ENCODE results near the gene EXOC6. TPM values are rescaled to one million over a fixed set of nuclear protein-coding genes. Genes with fewer than 3 reads are reported as not detected.
"Not testable (repeated sequence)": the region's sequence is repeated elsewhere in the genome, so short reads cannot be mapped to it uniquely, and the experiment has no call there.

EXOC6 gene
- total RNA-seq, 1 experiment from 2014 or later: 6.2 TPM

DNA sequence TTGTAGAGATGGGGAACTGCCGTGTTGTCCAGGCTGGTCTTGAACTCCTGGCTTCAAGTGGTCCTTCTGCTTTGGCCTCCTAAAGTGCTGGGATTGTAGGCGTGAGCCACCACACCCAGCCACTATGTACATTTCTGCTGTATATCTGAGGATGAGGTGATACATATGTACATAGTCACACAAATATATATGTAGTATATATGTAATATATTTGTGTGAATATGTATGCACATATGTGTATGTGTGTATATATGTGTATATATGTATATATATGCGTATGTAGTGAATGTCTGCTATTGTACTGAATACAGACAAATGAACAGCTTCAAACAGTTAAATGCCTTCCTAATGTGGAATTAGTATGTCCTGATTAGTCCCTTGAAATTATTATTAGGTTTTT lies 70.3 kb downstream of the EXOC6 start:
- H3K27me3 ChIP-seq (ENCODE audit: control insufficient read depth, insufficient read depth, low read length): no peaks in the 10 kb centered on the region
- no peak overlapping the region for H3K4me3 ChIP-seq (ENCODE audit: insufficient read depth, low read depth, low read length)
- no peaks in the 10 kb centered on the region for H3K36me3 ChIP-seq (replicated peaks; ENCODE audit: control insufficient read depth, insufficient read depth, low read length)
- no peak for DNase-seq

- Histone ChIP-seq H3K36me3 (replicated peaks; ENCODE audit: control insufficient read depth, insufficient read depth, low read length) (no peaks in the 10 kb centered on the region), H3K27me3 (ENCODE audit: control insufficient read depth, insufficient read depth, low read length) (no peaks in the 10 kb centered on the region), H3K4me3 (ENCODE audit: insufficient read depth, low read depth, low read length) (no peak overlapping the region)
- no peak for DNase-seq
Observed at GRCh38 chr10:92920866-92921265, 72.5 kb downstream of the EXOC6 start.

DNA sequence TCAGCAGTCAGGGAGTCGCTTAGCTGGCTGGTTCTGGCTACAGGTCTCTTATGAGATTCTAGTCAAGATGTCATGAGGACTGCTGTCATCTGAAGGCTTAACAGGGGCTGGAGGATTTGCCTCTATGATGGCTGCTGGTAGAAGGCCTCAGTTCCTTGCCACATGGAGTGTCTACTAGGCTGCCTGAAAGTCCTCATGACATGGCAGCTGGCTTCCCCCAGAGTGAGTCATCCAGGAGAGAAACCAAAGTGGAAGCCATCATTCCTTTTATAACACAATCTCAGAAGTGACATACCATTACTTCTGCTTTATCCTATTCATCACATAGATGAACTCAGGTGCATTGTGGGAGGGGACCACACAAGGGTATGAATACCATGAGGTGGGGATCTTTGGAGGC lies 75.1 kb downstream of the EXOC6 start:
- Histone ChIP-seq H3K36me3 (replicated peaks; ENCODE audit: control insufficient read depth, insufficient read depth, low read length) (no peaks in the 10 kb centered on the region), H3K27me3 (ENCODE audit: control insufficient read depth, insufficient read depth, low read length) (no peaks in the 10 kb centered on the region), H3K4me3 (ENCODE audit: insufficient read depth, low read depth, low read length) (no peak overlapping the region)
- no peak for DNase-seq

DNA sequence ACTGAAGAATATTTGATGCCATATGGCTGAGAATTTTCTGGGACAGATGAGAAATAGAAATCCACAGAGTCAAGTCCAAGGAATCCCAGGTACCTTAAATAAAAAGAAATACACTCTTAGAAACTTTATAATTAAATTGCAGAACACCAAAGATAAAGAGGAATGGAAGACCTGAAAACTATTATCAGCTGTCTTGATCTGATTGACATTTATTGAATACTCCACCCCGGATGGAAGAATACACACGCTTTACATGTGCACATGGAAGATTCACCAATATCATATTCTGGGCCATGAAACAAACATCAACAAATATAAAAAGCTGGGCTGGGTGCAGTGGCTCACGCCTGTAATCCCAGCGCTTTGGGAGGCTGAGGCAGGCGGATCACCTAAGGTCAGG lies 81.6 kb downstream of the EXOC6 start:
- Histone ChIP-seq H3K4me3 (ENCODE audit: insufficient read depth, low read depth, low read length) (no peak overlapping the region), H3K36me3 (replicated peaks; ENCODE audit: control insufficient read depth, insufficient read depth, low read length) (no peaks in the 10 kb centered on the region), H3K27me3 (ENCODE audit: control insufficient read depth, insufficient read depth, low read length) (no peaks in the 10 kb centered on the region)
- DNase-seq: no peak

DNA sequence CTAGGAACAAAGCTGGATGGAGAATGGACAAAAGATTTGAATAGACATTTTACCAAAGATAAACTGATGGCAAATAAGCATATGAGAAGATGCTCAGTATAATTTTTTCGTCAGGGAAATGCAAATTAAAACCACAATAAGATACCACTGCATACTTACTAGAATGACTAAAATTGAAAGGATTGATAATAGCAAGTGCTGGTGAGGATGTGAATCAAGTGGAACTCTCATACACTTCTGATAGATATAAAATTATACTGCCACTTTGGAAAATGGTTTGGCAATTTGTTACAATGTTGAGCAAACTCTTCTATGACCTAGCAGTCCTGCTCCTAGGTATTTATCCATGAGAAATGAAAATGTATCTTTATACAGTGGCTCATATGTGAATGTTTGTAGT lies 83.3 kb downstream of the EXOC6 start:
- Histone ChIP-seq H3K27me3 (ENCODE audit: control insufficient read depth, insufficient read depth, low read length) (no peaks in the 10 kb centered on the region), H3K4me3 (ENCODE audit: insufficient read depth, low read depth, low read length) (no peak overlapping the region), H3K36me3 (replicated peaks; ENCODE audit: control insufficient read depth, insufficient read depth, low read length) (no peaks in the 10 kb centered on the region)
- DNase-seq: no peak

GRCh38 chr10:92937876-92938275 lies 89.6 kb downstream of the EXOC6 start:
- Histone ChIP-seq H3K4me3 (ENCODE audit: insufficient read depth, low read depth, low read length) (no peak overlapping the region), H3K36me3 (replicated peaks; ENCODE audit: control insufficient read depth, insufficient read depth, low read length) (no peaks in the 10 kb centered on the region), H3K27me3 (ENCODE audit: control insufficient read depth, insufficient read depth, low read length) (no peaks in the 10 kb centered on the region)
- DNase-seq: no peak

GRCh38 chr10:92938841-92939240 lies 90.5 kb downstream of the EXOC6 start:
- Histone ChIP-seq H3K4me3 (ENCODE audit: insufficient read depth, low read depth, low read length) (no peak overlapping the region), H3K36me3 (replicated peaks; ENCODE audit: control insufficient read depth, insufficient read depth, low read length) (no peaks in the 10 kb centered on the region), H3K27me3 (ENCODE audit: control insufficient read depth, insufficient read depth, low read length) (no peaks in the 10 kb centered on the region)
- DNase-seq: no peak

- DNase-seq: no peak
- H3K36me3 ChIP-seq (replicated peaks; ENCODE audit: control insufficient read depth, insufficient read depth, low read length): no peaks in the 10 kb centered on the region
- H3K4me3 ChIP-seq (ENCODE audit: insufficient read depth, low read depth, low read length): no peak overlapping the region
- no peaks in the 10 kb centered on the region for H3K27me3 ChIP-seq (ENCODE audit: control insufficient read depth, insufficient read depth, low read length)
Observed at GRCh38 chr10:92942226-92942625, 93.9 kb downstream of the EXOC6 start.

DNA sequence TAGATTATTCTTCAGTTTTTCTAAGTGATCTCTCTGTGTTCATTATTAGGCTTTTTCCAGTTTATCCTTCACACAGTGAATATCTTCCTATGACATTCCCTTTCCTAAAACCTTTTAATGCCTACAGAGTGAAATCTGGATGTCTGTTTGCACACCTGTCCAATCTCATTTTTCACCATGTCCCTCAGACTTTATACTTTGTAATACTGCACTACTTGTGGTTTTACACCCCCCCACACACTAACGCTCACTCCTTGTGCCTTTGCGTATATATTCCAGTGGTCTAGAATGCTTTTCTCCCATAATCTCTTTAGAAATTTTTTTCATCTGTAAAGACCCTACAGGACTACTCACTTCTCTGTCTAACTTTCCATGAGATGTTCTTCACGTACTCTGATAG lies 98.2 kb downstream of the EXOC6 start:
- no peak for DNase-seq
- H3K36me3 ChIP-seq (replicated peaks; ENCODE audit: control insufficient read depth, insufficient read depth, low read length): no peaks in the 10 kb centered on the region
- no peak overlapping the region for H3K4me3 ChIP-seq (ENCODE audit: insufficient read depth, low read depth, low read length)
- no peaks in the 10 kb centered on the region for H3K27me3 ChIP-seq (ENCODE audit: control insufficient read depth, insufficient read depth, low read length)

- H3K4me3 ChIP-seq (ENCODE audit: insufficient read depth, low read depth, low read length); DNase-seq; H3K36me3 ChIP-seq (replicated peaks; ENCODE audit: control insufficient read depth, insufficient read depth, low read length); H3K27me3 ChIP-seq (ENCODE audit: control insufficient read depth, insufficient read depth, low read length): not testable (repeated sequence)
Observed at GRCh38 chr10:92952573-92952972, 104.3 kb downstream of the EXOC6 start.

DNA sequence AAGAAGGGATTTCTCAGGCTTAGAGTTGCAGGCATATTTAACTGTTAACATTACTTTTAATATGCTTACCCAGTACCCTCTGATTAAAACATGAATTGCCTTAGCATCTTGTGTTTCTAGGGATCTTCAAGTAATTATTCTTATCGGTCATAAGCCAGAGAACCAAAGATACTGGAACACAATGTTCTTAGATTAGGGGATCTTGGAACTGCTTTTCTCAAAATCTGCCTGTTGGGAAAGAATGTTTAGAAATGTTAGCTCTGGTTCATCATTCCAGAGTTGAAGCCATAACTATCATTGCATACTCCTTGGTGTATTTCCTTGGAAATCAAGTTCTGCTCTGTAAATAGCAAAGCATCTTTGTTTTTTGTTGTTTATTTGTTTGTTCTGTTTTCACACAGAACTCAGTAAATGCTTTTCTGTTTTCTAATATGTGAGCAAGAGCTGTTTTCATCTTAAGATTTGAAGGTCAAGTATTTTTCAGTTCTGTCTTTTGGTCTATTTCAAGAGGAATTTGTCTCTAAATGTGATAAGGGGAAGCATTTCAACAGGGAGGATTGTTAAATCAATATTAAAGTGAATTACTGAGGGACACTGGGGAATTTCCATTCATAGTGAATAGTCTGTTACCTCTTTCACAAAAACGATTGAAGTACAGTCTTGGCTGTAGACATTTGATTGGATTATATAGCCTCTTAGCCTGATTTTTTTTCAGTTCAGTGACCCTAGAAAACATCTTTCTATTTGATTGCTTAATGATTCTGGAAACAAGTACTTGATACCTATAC lies 109.1 kb downstream of the EXOC6 start:
- DNase-seq: no peak
- Histone ChIP-seq H3K4me3 (ENCODE audit: insufficient read depth, low read depth, low read length) (no peak overlapping the region), H3K27me3 (ENCODE audit: control insufficient read depth, insufficient read depth, low read length) (no peaks in the 10 kb centered on the region), H3K36me3 (replicated peaks; ENCODE audit: control insufficient read depth, insufficient read depth, low read length) (no peaks in the 10 kb centered on the region)

- Histone ChIP-seq H3K36me3 (replicated peaks; ENCODE audit: control insufficient read depth, insufficient read depth, low read length) (no peaks in the 10 kb centered on the region), H3K4me3 (ENCODE audit: insufficient read depth, low read depth, low read length) (no peak overlapping the region), H3K27me3 (ENCODE audit: control insufficient read depth, insufficient read depth, low read length) (no peaks in the 10 kb centered on the region)
- DNase-seq: no peak
Observed at GRCh38 chr10:92961638-92962037, 113.3 kb downstream of the EXOC6 start.

GRCh38 chr10:92965314-92965713 lies 117.0 kb downstream of the EXOC6 start:
- Histone ChIP-seq H3K27me3 (ENCODE audit: control insufficient read depth, insufficient read depth, low read length) (no peaks in the 10 kb centered on the region), H3K36me3 (replicated peaks; ENCODE audit: control insufficient read depth, insufficient read depth, low read length) (no peaks in the 10 kb centered on the region), H3K4me3 (ENCODE audit: insufficient read depth, low read depth, low read length) (no peak overlapping the region)
- DNase-seq: peak; percentile 5

- Histone ChIP-seq H3K27me3 (ENCODE audit: control insufficient read depth, insufficient read depth, low read length) (no peaks in the 10 kb centered on the region), H3K4me3 (ENCODE audit: insufficient read depth, low read depth, low read length) (no peak overlapping the region), H3K36me3 (replicated peaks; ENCODE audit: control insufficient read depth, insufficient read depth, low read length) (no peaks in the 10 kb centered on the region)
- DNase-seq: no peak
Observed at GRCh38 chr10:92967641-92968040, 119.3 kb downstream of the EXOC6 start.

- no peaks in the 10 kb centered on the region for H3K27me3 ChIP-seq (ENCODE audit: control insufficient read depth, insufficient read depth, low read length)
- no peak overlapping the region for H3K4me3 ChIP-seq (ENCODE audit: insufficient read depth, low read depth, low read length)
- DNase-seq: no peak
- H3K36me3 ChIP-seq (replicated peaks; ENCODE audit: control insufficient read depth, insufficient read depth, low read length): no peaks in the 10 kb centered on the region
Observed at GRCh38 chr10:92969151-92969550, 120.8 kb downstream of the EXOC6 start.

Data from H7 (cell line).